Cardiac fibroblast (primary cell): Measurements from ENCODE around the gene TPGS1.

ENCODE experiments used
- DNase-seq, 2 donors: peaks; one replicate each; pipeline versions ENCODE4 v3.0.0 to v3.0.0-alpha.2; 2010; ENCODE audit warnings: low read depth in 2 of 2
- H3K4me3 ChIP-seq, 2 donors: replicated peaks in 1 of 2; 1 replicate in 1 of 2; 2 replicates in 1 of 2; pipeline ENCODE4 v1.5.1; 2011; ENCODE audit warnings: low read depth in 2 of 2, low read length in 2 of 2, mild to moderate bottlenecking in 2 of 2, moderate library complexity in 1 of 2
- CTCF ChIP-seq: IDR thresholded peaks from one replicate; pipeline ENCODE4 v1.5.1; 2011; ENCODE audit warnings: low read depth, mild to moderate bottlenecking, low read length, inconsistent platforms

TPGS1 gene

DNA sequence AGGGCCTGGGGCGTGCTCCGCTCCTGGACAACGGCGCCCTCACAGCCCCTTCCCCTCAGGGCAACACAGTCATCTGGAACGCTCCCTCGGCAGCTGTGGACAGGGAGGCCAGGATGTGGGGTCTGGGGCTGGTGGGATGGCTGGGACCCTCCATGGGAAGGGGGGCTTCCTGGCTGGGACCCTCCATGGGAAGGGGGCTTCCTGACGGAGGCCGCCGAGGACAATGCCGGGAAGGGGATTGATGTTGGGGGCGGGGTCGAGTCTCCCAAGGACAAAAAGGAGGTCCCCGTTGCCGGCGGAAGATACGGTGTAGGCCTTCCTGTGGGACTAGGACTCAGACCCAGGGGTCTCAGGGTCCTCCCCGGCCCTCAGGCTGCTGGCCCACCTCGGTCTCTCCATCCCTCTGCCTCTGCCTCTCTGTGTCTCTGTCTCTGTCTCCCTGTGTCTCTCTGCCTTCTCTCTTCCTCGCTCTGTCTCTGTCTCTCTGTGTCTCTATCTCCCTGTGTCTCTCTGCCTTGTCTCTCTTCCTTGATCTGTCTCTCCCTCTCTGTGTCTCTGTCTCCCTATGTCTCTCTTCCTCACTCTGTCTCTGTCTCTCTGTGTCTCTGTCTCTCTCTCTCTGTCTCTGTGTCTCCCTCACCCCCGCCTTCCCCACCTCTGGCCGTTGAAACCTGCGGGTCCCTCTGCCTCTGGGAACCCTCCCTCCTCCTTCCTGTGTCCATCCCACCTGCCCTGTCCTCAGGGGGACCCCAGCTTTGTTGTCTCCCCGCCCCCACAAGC is 13.7 kb upstream of the TPGS1 start:
- no peak for DNase-seq
- no peak overlapping the region for H3K4me3 ChIP-seq
- TF ChIP-seq CTCF: no peak

DNA sequence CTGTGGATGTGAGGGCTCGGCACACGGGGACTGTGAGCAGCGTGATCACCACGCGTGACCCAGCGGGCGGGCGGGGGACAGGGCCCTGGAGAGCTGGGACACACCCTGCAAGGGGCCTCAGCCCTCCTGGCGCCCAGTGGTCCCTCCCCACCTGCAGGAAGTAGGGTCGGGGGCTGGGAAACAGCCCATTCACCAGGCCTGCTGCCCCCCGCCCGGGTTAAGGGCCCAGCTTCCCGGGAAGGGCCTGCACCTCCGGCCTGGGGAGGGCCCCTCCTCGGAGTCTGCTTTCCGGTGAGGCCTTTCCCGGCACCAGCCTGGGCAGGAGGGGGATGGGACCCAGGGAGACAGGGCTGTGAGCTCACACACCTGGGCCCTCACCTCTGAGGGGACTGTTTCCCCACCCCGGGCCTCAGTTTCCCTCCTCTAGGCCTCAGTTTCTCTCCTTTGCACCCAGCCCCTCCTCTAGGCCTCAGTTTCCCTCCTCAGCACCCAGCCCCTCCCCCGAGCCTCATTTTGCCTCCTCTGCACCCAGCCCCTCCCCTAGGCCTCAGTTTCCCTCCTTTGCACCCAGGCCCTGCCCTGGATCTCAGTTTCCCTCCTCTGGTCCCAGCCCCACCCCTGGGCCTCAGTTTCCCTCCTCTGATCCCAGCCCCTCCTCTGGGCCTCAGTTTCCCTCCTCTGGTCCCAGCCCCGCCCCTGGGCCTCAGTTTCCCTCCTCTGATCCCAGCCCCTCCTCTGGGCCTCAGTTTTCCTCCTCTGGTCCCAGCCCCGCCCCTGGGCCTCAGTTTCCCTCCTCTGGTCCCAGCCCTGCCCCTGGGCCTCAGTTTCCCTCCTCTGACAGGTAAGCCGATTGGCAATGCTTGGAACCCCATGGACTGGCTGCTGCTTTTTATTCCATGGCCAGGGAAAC is 12.9 kb upstream of the TPGS1 start:
- no peak for DNase-seq
- H3K4me3 ChIP-seq: no peak overlapping the region
- TF ChIP-seq CTCF: no peak

GRCh38 chr19:495081-495401 is 12.3 kb upstream of the TPGS1 start:
- H3K4me3 ChIP-seq: no peak overlapping the region
- TF ChIP-seq CTCF: no peak
- DNase-seq: no peak

- peak; percentile 72 for TF ChIP-seq CTCF
- H3K4me3 ChIP-seq: no peak overlapping the region
- peak; percentile 39 to 43 for DNase-seq
These were observed 11.7 kb upstream of the TPGS1 start for GRCh38 chr19:495402-496111.

DNA sequence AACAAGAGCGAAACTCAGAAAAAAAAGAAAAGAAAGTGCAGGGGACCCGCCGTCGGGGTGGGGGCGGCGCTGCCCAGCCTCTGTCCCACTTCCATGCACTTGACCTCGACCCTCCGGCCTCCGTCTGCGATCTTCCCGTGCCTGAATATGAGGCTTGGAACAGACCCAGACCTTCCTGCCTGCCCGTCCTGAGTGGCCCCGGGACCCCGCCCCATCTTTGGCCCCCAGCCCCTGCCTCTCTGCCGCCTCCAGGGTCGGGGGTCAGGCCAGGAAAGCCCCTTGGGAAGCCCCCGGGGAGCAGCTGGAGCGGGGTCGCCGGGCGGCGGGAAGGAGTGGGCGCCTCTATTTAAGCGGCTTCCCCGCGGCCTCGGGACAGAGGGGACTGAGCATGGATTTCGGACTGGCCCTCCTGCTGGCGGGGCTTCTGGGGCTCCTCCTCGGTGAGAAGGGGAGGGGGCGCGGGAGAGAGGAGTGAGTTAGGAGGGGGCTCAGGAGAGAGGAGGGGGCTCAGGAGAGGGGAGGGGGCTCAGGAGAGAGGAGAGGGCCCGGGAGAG is 11.1 kb upstream of the TPGS1 start, which contains the start of gene MADCAM1:
MADCAM1 (plus strand) TSS at position 375 of the 554 bp plus-strand sequence; CDS start at position 389, 14 bp downstream.
- TF ChIP-seq CTCF: no peak
- DNase-seq: no peak
- H3K4me3 ChIP-seq: no peak within 1 kb of the TSS

GRCh38 chr19:496986-497385 is 10.3 kb upstream of the TPGS1 start:
- no peak for TF ChIP-seq CTCF
- no peak for DNase-seq
- no peak overlapping the region for H3K4me3 ChIP-seq
